ENCODE data around the gene PCGF6.

- TF ChIP-seq CTCF (IDR thresholded peaks at IDR 0.05) (no peak), POLR2A (IDR thresholded peaks at IDR 0.05) (no peak)
Measured at GRCh38 chr10:103355906-103356599, 5.1 kb upstream of the PCGF6 start.
